ENCODE data around the gene SRR.
"Not testable (repeated sequence)": the region's sequence is repeated elsewhere in the genome, so short reads cannot be mapped to it uniquely, and the experiment has no call there.

SRR gene, protein sequence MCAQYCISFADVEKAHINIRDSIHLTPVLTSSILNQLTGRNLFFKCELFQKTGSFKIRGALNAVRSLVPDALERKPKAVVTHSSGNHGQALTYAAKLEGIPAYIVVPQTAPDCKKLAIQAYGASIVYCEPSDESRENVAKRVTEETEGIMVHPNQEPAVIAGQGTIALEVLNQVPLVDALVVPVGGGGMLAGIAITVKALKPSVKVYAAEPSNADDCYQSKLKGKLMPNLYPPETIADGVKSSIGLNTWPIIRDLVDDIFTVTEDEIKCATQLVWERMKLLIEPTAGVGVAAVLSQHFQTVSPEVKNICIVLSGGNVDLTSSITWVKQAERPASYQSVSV

DNA sequence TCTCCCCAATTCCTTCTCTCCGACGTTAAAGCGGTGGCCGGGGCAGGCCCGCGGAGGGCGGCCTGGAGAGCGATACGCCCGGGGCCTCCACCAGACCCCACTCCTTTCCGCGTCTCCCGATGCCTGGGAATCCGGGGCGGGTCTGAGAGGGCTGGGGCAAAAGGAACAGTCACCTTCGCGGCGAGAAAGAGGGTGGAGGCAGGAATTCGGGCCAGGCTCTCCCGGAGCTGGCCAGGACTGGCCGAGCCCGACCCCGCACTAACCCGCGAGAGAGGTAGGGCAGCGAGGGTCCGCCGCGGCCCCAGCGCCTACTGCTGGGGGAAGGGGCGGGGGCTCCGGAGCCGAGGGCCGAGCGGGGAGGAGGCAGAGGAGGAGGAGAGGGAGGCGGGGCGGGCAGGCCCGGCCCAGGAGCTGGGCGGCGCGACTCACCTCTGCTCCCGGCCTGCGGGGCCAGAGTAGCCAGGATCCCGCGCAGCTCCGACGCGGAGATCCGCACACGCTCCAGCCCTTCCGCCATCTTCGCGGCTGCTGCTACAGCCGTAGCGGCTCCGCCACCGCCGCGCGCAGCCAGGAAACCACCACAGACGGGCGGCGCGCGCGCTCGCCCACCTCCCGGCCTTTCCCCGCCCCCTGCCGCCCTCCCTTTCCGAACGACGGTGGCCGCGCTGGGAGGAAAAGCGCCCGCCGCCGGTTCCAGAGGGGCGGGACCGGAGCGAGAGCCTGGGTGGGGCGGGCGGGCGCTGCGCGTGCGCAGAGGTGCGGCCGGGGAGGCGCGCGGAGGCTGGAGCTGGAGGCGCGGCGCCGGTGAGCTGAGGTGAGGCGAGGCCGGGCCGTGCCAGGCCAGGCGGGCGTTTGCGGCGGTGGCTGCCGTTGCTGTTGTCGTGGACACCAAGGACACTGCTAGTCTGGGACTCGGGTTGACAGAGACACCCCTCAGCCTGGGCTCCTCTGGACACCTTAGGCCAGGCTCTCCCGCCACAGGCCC lies at the start of gene SRR, which contains the start of gene SMG6:
Gene SRR (plus strand): TSS at position 747 of the 985 bp plus-strand sequence. CDS start 11,611 bp downstream, outside the sequence.
Gene SMG6 (minus strand): TSS at position 582 of the 985 bp plus-strand sequence. CDS start 65 bp downstream, at position 517.
- DNase-seq, result peak; percentile 87

DNA sequence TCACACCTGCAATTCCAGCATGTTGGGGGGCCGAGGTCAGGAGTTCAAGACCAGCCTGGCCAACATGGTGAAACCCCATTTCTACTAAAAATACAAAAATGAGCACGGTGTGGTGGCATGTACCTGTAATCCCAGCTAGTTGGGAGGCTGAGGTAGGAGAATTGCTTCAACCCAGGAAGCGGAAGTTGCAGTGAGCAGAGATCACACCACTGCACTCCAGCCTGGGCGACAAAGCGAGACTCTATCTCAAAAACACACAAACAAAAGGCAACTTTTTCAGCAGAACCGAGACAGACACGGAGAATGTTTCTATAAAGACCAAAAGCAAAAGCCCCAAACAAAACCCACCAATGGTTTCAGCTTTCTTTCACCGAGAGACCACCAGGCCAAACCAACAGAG lies 44.9 kb upstream of the SRR start:
- DNase-seq, result not testable (repeated sequence)

DNA sequence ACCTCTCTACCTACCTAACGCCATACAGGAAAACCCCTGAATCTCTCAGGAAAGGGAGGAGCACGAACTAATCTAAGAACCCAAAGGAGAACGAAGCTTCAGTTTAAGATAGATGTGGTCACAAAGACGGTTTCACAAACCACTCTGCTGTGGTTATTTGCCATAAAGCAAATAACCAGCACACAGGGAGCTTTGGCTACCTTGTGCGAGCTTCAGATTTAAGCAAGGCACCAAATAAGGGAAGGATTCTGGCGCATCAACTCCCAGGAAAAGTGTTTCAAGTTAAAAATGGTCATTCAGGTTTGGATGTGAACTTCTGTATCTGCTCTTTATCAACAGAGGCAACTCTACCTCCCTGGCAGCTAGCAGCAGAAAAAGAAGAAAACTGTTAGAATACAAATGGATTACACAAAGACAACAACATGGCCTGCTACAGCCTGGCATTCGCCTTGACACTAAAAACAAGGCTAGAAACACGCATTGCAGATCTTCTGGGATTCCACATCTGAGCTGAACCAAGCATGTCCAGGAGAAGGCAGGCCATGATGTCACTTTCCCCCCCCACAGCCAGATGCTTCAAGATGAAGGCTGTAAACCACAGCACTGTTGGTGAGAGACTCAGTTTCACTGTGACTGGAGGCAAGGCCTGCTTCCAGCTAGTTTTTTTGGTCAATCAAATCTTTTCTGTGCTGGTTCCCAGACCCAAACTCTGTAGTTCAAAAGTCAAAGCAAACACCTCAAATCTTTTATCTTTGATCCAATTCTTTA lies 43.8 kb upstream of the SRR start:
- DNase-seq, result no peak

DNA sequence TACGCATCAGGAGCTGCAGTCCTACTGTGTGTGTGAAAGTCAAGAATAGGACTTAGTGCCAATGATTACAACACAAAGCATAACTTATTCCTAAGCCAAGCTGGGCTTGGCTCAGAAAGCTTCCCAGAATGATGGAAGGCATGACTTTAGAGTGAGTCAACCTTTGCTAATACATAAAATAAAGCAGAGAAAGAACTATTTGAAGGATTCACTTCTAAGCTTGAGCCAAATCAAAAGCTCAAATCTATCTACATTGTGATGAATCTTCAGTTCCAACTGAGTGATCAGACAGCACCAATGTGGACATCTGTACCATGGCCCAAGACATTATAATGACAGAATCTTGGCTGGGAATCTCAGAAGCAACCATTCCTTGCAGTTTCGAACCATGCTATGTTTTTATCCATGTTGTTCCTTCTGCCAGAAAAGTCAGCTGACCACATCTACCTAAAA lies 41.6 kb upstream of the SRR start:
- DNase-seq, result no peak

DNA sequence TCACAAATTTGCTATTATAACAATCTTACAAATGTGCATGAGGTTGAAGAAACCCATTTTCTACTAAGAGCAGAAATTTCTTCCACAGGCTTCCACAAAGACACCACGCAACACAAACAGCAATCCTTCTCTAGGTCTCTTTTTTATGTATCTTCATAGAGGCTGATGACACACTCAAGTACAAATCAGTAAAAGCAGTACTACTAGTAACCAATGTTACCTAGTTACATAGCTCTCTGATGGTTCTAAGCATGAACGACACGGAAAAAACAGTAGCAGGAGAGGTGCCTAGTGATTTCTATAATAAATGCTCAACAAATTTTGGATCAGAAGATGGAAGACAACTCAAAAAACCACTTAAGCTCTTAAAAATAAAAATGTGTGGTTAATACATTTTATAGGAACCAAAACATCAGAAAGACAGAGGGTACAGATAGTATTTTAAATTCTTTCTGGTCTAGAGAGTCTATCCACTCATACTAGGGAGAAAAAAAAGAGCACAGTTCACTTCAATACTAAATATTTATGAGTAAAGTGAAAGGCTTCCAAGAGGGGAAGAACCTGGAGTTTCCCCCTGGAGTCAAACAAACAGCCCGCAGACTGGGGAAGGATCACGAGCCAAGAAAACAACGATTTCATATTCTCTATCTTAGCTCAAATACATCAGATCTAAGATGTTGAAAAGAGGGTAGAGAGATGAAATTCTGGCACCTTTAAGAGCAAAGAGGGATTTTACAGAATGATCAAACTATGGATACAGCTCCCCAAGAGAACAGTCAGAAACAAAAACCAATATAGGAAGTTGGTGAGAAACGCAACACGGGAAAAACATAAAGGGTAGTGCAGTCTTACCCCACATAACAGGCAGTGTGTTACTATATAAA lies 40.3 kb upstream of the SRR start:
- DNase-seq, result no peak

DNA sequence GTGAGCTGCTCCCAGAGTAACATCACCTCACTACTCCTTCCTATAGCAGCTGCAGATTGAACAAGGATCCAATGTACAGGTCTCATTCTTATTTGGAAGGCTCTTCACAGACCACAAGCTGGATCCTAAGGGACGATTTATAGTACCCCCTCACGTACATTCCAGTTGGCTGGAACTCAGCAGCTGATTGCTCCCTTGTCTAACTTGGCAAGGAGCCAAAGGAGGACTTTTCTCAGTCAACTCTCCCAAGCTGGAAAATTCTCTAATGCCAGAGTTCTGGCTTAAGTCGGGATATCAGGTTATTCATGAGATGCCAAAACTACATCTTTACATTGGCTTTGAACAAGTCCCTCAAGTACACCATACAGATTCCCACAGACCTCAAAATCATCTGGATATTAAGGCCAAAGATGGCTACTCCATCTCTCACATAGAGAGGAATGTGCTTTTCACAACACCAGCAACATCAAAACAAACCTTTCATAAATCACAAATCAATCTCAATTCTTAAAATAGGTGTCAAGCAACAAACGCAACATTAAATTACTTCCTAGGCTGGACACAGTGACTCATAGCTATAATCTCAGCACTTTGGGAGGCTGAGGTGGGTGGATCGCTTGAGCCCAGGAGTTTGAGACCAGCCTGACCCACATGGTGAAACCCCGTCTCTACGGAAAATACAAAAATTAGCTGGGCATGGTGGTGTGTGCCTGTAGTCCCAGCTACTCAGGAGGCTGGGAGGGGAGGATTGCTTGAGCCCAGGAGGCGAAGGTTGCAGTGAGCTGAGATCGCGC lies 39.5 kb upstream of the SRR start:
- no peak for DNase-seq

DNA sequence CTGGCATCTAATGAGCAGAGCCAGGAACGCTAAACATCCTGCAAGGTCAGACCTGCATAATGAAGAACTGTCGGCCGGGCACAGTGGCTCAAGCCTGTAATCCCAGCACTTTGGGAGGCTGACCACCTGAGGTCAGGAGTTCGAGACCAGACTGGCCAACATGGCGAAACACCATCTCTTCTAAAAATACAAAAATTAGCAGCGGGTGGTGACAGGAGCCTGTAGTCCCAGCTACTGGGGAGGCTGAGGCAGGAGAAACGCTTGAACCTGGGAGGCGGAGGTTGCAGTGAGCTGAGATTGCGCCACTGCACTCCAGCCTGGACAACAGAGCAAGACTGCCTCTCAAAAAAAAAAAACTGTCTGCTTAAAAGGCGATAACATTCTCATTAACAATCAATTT lies 38.6 kb upstream of the SRR start:
- not testable (repeated sequence) for DNase-seq

DNA sequence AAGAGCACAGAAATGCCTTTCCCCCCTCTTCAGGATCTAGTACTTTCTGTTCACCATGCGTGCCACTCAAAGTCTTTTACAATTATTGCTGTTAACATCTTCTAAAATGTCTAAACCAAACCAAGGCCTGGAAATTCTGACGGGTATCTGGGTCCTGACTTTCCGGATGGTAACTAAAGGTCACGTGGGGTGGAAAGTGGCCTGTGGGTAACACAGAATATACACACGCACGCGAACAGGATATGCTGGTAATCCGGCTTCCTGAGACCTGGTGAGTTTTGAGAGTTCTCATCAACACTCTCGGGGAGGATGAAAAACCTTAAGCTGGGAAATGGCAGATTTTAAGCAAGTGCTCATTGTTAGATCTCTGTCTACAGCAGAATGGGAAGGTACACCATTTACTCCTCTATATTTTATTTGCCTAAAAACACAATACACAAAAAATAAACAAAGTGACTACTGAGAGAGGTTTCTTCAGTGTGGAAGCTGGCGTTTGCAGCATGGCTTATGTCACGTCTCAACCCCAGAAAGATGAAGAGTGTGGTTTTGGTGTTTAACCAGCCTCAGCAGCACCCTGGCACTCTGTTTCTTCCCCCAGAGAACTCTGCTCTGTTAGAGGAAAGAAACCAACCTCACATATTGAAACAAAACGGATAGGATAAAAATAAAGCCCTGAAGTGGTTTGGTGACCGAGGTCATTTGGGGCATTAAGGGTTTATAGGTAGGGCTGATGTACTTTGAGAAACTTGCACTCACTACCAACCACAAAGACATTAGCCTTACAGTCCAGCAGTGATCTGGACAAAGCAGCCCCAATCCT lies 37.5 kb upstream of the SRR start:
- DNase-seq, result no peak

DNA sequence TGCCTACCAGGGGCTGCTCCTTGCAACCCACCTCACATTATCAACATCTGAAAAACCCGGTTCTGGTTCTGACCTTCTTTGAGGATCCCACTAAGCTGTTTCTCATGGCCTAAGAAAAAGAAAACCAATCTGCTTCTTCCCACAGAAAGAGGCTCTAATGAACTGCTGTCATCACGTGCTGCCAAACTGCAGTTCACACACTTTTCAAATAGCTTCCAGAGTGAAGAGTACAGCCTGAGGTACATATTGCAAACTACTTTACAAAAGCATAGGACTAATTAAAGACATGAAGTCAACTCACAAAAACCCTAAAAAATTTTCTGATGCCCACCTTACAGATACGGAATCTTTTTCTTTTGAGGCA lies 36.9 kb upstream of the SRR start:
- no peak for DNase-seq

DNA sequence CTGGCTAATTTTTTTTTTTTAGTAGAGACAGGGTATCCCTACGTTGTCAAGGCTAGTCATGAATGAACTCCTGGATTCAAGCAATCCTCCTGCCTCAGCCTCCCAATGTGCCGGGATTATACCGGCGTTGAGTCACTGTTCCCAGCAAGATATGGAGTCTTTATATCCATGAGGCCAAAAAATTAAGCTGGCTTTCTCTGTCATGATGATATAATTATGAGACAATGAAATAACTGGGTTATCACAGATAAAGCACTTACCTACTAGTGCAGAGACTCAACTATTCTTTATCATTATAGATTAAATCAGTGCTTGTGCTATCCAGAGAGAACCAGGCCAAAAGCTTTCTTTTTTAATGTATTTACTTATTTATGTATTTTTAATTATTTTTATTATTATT lies 36.4 kb upstream of the SRR start:
- DNase-seq, result no peak

DNA sequence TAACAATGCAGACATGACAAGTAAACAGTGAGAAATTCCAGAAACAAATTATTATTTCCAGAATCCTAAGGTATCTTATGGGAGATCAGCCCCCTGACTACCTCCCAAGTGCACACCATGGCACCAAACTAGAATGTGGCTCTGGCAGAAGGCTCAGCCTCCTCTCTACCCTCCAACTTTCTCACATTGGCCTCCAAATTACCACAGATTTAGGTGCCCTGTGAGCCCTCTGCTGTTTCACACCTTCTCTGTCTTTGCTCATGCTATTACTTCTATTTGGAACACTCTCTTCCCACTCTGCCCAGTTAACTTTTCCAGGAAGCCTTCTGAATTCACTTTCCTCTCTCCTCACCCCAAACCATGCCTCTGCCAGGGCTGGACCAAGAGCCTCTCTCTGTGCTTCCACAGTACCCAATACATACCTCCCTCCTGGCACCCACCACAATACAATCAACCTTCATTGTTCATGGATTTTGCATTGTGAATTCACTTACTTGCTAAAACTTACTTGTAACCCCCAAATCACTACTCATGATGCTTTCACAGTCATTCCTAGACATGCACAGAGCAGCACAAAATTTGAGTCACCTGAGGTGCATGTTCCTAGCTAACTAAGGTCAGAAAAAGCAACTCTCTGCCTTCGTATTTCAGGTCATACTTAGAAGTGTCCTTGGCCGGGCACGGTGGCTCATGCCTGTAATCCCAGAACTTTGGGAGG lies 31.6 kb upstream of the SRR start:
- DNase-seq, result no peak

DNA sequence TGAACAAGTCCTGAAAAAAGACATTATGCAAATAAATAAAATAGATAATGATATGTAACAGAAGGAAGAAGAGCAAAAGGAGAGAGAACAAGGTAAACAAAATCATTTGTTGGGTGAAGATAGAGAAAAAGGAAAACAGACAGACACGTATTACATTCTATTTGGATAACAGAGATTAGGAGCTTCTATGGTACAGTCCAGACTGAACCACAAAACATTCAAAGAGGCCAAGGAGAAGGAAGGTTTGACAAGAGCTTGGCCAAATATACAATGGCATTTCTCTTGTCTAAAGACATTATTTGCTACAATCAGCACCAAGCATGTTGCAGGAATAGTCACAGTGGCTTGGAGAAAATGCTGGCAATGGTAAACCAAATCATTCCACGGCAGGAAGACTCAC lies 29.3 kb upstream of the SRR start:
- no peak for DNase-seq

DNA sequence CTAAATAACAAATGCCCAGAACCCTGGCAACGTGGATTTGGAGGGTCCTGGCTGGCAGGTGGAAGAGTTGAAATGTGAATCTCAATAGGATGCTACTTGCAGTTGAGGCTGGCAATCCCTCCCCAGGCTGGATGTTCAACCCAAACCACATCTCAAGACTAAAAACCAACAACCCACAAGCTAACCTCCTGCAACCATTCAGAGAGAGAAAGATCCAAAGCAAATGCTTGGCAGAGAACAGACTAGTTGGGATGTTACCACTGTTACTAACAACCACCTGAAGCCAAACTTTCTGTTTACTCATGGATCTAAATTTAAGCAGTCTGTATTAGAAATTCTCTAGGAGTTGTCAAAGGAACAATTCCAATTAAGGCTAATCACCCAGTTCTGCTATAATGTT lies 28.0 kb upstream of the SRR start:
- no peak for DNase-seq

DNA sequence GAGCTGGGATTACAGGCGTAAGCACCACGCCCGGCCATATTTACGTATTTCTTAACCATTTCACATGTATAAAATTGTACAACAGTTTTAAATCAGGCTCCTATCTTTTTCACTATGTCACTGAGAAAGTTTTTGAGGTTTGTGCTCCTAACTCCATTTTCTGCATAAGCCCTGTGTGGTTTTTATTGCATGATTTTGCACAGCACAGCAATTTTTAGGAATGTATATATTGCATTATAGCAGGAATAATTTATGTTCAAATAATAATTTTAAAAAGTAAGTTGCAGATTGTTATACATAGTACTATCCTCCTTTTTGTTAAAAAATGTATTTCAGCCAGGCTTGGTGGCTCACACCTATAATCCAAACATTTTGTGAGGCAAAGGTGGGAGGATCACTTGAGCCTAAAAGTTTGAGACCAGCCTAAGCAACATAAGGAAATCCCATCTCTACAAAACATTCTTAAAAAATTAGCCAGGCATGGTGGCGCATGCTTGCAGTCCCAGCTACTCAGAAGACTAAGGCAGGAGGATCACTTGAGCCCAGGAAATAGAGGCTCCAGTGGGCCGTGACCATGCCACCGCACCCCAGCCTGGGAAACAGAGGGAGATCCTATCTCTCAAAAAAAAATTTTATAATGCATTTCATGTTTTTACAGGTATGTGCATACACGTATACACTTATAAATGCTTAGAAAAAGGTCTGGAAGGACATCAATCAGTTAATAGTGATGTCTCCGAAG lies 26.1 kb upstream of the SRR start:
- DNase-seq, result no peak

DNA sequence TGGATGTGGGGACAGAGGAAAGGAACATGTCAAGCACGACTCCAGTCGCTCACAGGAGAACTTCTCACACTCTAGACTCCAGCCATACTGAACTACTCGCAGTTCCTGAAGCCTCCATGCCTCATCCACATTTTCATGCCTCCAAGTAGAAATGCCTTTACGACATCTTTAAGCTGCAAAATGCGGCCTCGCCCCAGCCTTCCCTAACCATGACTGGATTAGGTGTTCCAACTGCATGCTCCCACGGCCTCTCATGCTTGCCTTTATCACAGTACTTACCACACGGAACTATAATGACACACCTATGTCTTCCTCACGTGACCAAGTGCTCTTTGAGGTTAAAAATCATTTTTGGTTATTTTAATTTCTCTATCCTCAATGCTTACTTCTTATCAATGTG lies 24.0 kb upstream of the SRR start:
- DNase-seq, result no peak

DNA sequence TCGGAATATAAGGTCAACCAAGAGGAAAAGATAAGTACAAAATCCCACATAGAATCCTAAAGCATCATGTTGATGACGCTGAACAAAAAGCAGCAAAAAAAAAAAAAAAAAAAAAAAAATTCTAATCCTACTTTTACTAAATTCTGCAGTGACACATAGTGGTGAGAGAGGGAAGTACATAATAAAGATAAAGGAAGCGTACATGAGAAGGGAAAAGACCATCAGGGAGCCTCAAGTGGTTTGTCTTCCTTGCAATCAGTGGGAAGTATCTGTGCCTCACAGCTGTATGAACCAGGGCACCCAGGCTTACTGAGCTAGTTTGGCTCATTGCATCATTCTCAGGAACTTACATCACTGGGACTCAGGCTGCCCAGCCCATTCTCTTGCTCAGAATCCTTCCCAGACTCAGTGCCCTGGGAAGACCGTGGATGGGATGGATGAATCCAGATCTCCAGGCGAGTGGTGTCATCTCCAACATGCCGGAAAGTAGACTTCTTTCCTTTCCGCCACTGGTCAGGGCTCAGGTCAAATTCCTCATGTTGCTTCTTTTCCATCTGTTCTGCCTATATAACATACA lies 21.4 kb upstream of the SRR start:
- peak; percentile 49 for DNase-seq

DNA sequence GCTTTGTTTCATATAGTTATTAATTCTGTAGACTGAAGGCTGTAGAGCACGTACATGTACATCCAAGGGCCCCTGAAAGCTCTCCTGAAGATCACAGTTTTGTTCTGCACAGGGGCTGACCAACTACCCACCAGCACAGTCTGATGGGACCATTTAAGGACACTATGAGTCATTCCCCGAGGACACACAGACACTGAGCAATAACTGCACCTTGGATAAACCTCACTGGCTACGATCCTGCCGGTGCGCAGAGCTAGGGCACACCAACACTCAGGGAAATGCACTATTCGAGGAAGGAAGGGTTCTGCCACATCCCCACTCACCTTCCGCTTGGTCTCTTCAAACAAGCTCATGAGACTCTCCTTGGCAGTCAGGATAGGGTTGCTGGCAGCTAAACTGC lies 20.4 kb upstream of the SRR start:
- DNase-seq, result no peak

DNA sequence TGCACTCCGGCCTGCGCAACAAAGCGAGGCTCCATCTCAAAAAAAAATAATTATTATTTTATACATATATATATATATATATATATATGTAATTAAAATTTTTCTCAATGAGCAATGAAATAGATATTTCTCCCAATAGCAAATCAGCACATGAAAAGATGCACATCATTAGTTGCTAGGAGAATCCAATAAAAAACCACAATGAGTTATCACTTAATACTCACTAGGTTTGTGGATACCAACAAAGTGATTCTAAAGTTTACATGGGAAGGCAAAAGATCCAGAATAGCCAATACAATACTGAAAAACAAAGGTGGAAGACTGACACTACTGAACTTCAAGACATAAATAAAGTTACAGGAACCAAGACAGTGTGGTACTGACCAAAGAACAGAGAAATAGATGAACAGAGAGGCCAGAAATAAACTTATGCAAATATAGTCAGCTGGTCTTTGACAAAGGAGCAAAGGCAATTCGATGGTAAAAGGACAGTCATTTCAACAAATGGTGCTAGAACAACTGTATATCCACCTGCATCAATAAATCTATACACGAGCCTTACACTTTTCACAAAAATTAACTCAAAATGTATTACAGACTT lies 13.8 kb upstream of the SRR start:
- DNase-seq, result no peak
